Activated CD4-positive, alpha-beta T cell treated with anti-CD3 and anti-CD28 coated beads, Interleukin-2, amount 50 U/mL, for 1 hour (primary cell): ENCODE data around the gene ALG1.
"Not testable (repeated sequence)": the region's sequence is repeated elsewhere in the genome, so short reads cannot be mapped to it uniquely, and the experiment has no call there.

Source experiments
- DNase-seq: peaks from one replicate; pipeline ENCODE4 v3.0.0-alpha.2; 2020

Gene ALG1

GRCh38 chr16:5075637-5076036 is 4.0 kb downstream of the ALG1 start:
- DNase-seq, result no peak

- no peak for DNase-seq
These were observed 5.7 kb downstream of the ALG1 start for GRCh38 chr16:5077304-5077703.

GRCh38 chr16:5078626-5079025 is 7.0 kb downstream of the ALG1 start:
- no peak for DNase-seq

GRCh38 chr16:5080461-5080860 is 8.8 kb downstream of the ALG1 start:
- DNase-seq, result not testable (repeated sequence)

GRCh38 chr16:5080996-5081395 is 9.4 kb downstream of the ALG1 start:
- DNase-seq, result not testable (repeated sequence)

- DNase-seq, result not testable (repeated sequence)
These were observed 12.0 kb downstream of the ALG1 start for GRCh38 chr16:5083646-5084045.

- DNase-seq, result not testable (repeated sequence)
These were observed 12.6 kb downstream of the ALG1 start for GRCh38 chr16:5084099-5084731.

GRCh38 chr16:5084802-5085201 is 13.2 kb downstream of the ALG1 start:
- DNase-seq, result peak; percentile 59

- DNase-seq, result not testable (repeated sequence)
These were observed 14.1 kb downstream of the ALG1 start for GRCh38 chr16:5085716-5086115.

- DNase-seq, result not testable (repeated sequence)
These were observed 16.6 kb downstream of the ALG1 start for GRCh38 chr16:5088086-5088790.

GRCh38 chr16:5088936-5089335 is 17.3 kb downstream of the ALG1 start:
- not testable (repeated sequence) for DNase-seq

GRCh38 chr16:5089911-5090555 is 18.4 kb downstream of the ALG1 start:
- not testable (repeated sequence) for DNase-seq

GRCh38 chr16:5090592-5090991 is 18.9 kb downstream of the ALG1 start:
- DNase-seq, result not testable (repeated sequence)

GRCh38 chr16:5093081-5093480 is 21.4 kb downstream of the ALG1 start:
- DNase-seq, result not testable (repeated sequence)

- not testable (repeated sequence) for DNase-seq
These were observed 22.1 kb downstream of the ALG1 start for GRCh38 chr16:5093746-5094145.

- DNase-seq, result not testable (repeated sequence)
These were observed 23.6 kb downstream of the ALG1 start for GRCh38 chr16:5095145-5095830.

- DNase-seq, result not testable (repeated sequence)
These were observed 24.9 kb downstream of the ALG1 start for GRCh38 chr16:5096437-5097060.

GRCh38 chr16:5097061-5097469 is 25.4 kb downstream of the ALG1 start:
- DNase-seq, result peak; percentile 25

GRCh38 chr16:5097470-5098220 is 26.0 kb downstream of the ALG1 start, which contains the start of gene EEF2KMT:
Gene EEF2KMT, minus strand, starts transcription at chr16:5097795. Its CDS starts 56 bp downstream, at chr16:5097739.
- peak; percentile 80 for DNase-seq

- peak; percentile 96 for DNase-seq
These were observed 26.8 kb downstream of the ALG1 start for GRCh38 chr16:5098221-5099159.

GRCh38 chr16:5099174-5099573 is 27.5 kb downstream of the ALG1 start:
- DNase-seq, result not testable (repeated sequence)
